ENCODE results near the gene ATP6V1B1. TPM values are rescaled to one million over a fixed set of nuclear protein-coding genes. Genes with fewer than 3 reads are reported as not detected.

ATP6V1B1 gene
- total and polyA plus RNA-seq, 2 of the 13 experiments (the other 11 are each of a cell fraction or from before 2014, with no cell fraction given), result 0.58 to 1.6 TPM

DNA sequence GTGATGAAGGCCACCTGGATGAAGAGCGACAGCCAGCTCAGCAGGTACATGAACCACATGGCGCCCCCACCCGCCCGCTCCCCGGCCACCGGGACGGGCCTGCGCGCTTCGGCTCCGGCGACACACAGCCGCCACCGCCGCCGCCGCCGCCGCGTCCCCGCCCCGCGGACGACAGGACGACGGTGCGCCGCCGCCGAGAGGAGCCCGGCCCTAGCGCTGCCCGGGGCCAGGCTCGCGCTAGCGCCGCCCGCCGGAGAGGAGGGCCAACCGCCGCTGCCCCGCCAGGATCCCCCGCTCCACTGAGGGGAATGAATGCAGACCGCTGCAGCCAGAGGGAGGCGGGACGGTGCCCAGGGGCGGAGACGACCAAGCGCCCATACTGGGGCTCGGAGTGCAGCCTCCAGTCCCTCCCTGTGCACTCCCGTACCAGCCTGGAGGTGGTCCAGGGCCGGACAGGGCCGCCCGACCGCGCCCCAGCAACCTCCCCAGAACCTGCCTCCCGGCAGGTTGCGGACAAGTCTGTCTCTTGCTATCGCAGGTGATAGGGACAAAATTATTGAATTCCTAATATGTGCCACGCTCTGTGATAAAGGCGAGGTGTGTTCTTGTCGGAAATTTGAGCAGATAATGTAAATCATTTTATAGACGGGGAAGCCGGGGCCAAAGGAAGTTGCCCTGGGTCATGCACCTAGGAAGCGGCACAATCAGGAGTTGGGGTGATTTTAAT lies 59.2 kb downstream of the ATP6V1B1 start, which contains the start of gene TEX261 (continued):
- TF ChIP-seq, protein P1, sequence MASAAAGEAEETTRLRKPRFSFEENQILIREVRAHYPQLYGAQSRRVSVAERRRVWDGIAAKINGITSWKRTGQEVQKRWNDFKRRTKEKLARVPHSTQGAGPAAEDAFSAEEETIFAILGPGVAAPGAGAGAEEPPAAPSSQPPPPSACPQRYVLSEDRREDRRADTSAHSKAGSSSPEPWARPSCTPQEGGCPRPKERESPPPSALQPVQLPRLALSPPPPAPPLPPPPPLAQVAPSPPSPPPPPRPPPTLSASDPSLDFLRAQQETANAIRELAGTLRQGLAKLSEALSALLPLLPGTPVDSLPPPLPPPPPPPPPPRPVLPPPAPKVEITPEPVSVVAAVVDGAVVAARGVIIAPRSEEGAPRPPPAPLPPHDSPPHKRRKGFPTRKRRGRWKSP (CRISPR knock-in tag; IDR thresholded peaks at IDR 0.05), result peak; percentile 58
- TF ChIP-seq ARID5B (CRISPR knock-in tag; IDR thresholded peaks at IDR 0.05) (peak; percentile 39; the same call in 1 of the 2 replicates), NCOA5 (CRISPR knock-in tag; IDR thresholded peaks at IDR 0.05) (no peak), ZNF816 (CRISPR knock-in tag; IDR thresholded peaks at IDR 0.05; ENCODE audit: borderline replicate concordance) (peak; percentile 5; the same call in 1 of the 2 replicates), REL (CRISPR knock-in tag; conservative IDR thresholded peaks at IDR 0.05) (no peak), HNF4A (CRISPR knock-in tag; IDR thresholded peaks at IDR 0.05) (peak; percentile 39), MLLT10 (CRISPR knock-in tag; IDR thresholded peaks at IDR 0.05) (no peak), SP4 (CRISPR knock-in tag; IDR thresholded peaks at IDR 0.05) (peak; percentile 93), ZBTB2 (CRISPR knock-in tag; IDR thresholded peaks at IDR 0.05; ENCODE audit: low read depth) (peak; percentile 97), YEATS4 (CRISPR knock-in tag; IDR thresholded peaks at IDR 0.05; ENCODE audit: borderline replicate concordance) (peak; percentile 70; the same call in 1 of the 2 replicates), XBP1 (CRISPR knock-in tag; IDR thresholded peaks at IDR 0.05) (no peak), SMAD3 (CRISPR knock-in tag; IDR thresholded peaks at IDR 0.05) (0 out of 2 replicates have a peak, but pooled peaks have one; percentile 15), ZNF34 (CRISPR knock-in tag; IDR thresholded peaks at IDR 0.05; ENCODE audit: borderline replicate concordance) (0 out of 2 replicates have a peak, but pooled peaks have one; percentile 83), THAP11 (CRISPR knock-in tag; IDR thresholded peaks at IDR 0.05) (peak; percentile 90), PPARG (CRISPR knock-in tag; conservative IDR thresholded peaks at IDR 0.05) (peak; percentile 36; the same call in 1 of the 2 replicates), PAX8 (CRISPR knock-in tag; IDR thresholded peaks at IDR 0.05; ENCODE audit: borderline replicate concordance) (0 out of 2 replicates have a peak, but pooled peaks have one; percentile 72), SAP130 (CRISPR knock-in tag; IDR thresholded peaks at IDR 0.05; ENCODE audit: low read depth) (peak; percentile 78), BRD4 (CRISPR knock-in tag; IDR thresholded peaks at IDR 0.05) (peak; percentile 21; the same call in 1 of the 2 replicates), LCORL (IDR thresholded peaks at IDR 0.05) (no peak), LCORL (CRISPR knock-in tag; IDR thresholded peaks at IDR 0.05) (peak; percentile 60; the same call in 1 of the 2 replicates), ARHGAP35 (CRISPR knock-in tag; IDR thresholded peaks at IDR 0.05; ENCODE audit: borderline replicate concordance) (no peak)
- TF ChIP-seq, protein P2, sequence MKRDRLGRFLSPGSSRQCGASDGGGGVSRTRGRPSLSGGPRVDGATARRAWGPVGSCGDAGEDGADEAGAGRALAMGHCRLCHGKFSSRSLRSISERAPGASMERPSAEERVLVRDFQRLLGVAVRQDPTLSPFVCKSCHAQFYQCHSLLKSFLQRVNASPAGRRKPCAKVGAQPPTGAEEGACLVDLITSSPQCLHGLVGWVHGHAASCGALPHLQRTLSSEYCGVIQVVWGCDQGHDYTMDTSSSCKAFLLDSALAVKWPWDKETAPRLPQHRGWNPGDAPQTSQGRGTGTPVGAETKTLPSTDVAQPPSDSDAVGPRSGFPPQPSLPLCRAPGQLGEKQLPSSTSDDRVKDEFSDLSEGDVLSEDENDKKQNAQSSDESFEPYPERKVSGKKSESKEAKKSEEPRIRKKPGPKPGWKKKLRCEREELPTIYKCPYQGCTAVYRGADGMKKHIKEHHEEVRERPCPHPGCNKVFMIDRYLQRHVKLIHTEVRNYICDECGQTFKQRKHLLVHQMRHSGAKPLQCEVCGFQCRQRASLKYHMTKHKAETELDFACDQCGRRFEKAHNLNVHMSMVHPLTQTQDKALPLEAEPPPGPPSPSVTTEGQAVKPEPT (CRISPR knock-in tag; IDR thresholded peaks at IDR 0.05; ENCODE audit: low read depth), result 0 out of 2 replicates have a peak, but pooled peaks have one; percentile 25

Measured in HepG2 (cell line).